B cell (primary cell): ENCODE results near the gene LEPROT. TPM values are rescaled to one million over a fixed set of nuclear protein-coding genes. Genes with fewer than 3 reads are reported as not detected.
"Not testable (repeated sequence)": the region's sequence is repeated elsewhere in the genome, so short reads cannot be mapped to it uniquely, and the experiment has no call there.

Experiments
- ATAC-seq: fragments of 200-7000 bp; cut with Tn5 transposase; one replicate; pipeline ENCODE4 v1.10.0; 2021; ENCODE audit warnings: low read depth, mild to moderate bottlenecking, moderate number of reproducible peaks, moderate library complexity
- CTCF ChIA-PET: fragments of 350-600 bp; sonication (Branson Sonifier 250); formaldehyde crosslinking; loops from one replicate; lab custom pipeline; 2021; ENCODE audit warnings: antibody characterized with exemption, inconsistent platforms; lab: Charles Lee
- POLR2A ChIA-PET: fragments of 350-600 bp; sonication (Branson Sonifier 250); formaldehyde crosslinking; loops from one replicate; lab custom pipeline; 2021; ENCODE audit warnings: antibody characterized with exemption; lab: Charles Lee
- DNase-seq: peaks from one replicate; pipeline ENCODE4 v3.0.0; 2013
- H2AFZ ChIP-seq: 2 replicates; pipeline ENCODE4 v1.6.1; 2012; ENCODE audit warnings: mild to moderate bottlenecking, low read depth, low read length; ENCODE audit not compliant: insufficient read depth, poor library complexity, severe bottlenecking
- H3K27ac ChIP-seq, 2 donors: 1 replicate in 1 of 2; 2 replicates in 1 of 2; pipeline ENCODE4 v1.5.1; 2012 to 2013; ENCODE audit warnings: low read length in 2 of 2, mild to moderate bottlenecking in 2 of 2, moderate library complexity in 1 of 2
- H3K27me3 ChIP-seq, 4 experiments: fragments of 200-600 bp in 1 of 4; sonication (generic) in 1 of 4; replicated peaks in 1 of 4; 1 replicate in 2 of 4; 2 replicates in 2 of 4; pipeline versions ENCODE4 v1.6.1 to v1.7.0; 2013 to 2016; ENCODE audit warnings: low read length in 3 of 4, mild to moderate bottlenecking in 2 of 4, mixed read lengths in 1 of 4, moderate library complexity in 1 of 4; ENCODE audit not compliant: insufficient read depth in 4 of 4, control insufficient read depth in 3 of 4; ENCODE audit errors: control extremely low read depth in 1 of 4
- H3K36me3 ChIP-seq, 2 experiments: replicated peaks in 1 of 2; 1 replicate in 1 of 2; 2 replicates in 1 of 2; pipeline versions ENCODE4 v1.6.1 to v1.7.1; 2013; ENCODE audit warnings: low read length in 1 of 2; ENCODE audit not compliant: insufficient read depth in 2 of 2, control insufficient read depth in 1 of 2; ENCODE audit errors: control extremely low read depth in 1 of 2, extremely low read depth in 1 of 2
- H3K4me1 ChIP-seq, 2 donors: fragments of 200-600 bp in 1 of 2; sonication (generic) in 1 of 2; 1 replicate in 1 of 2; 2 replicates in 1 of 2; pipeline versions ENCODE4 v1.5.1 to v1.6.1; 2013 to 2017; ENCODE audit warnings: low read length in 2 of 2; ENCODE audit not compliant: control insufficient read depth in 2 of 2, insufficient read depth in 2 of 2
- H3K4me2 ChIP-seq: replicated peaks from 2 replicates; pipeline ENCODE3; 2012; ENCODE audit warnings: mild to moderate bottlenecking, low read depth, low read length; ENCODE audit not compliant: poor library complexity, severe bottlenecking
- H3K4me3 ChIP-seq, 5 experiments: fragments of 200-600 bp in 1 of 5; sonication (generic) in 1 of 5; 1 replicate in 3 of 5; 2 replicates in 2 of 5; pipeline versions ENCODE4 v1.5.1 to v1.7.0; 2011 to 2016; ENCODE audit warnings: low read length in 4 of 5, mild to moderate bottlenecking in 4 of 5, low read depth in 2 of 5, control low read depth in 1 of 5, moderate library complexity in 1 of 5; ENCODE audit not compliant: insufficient read depth in 1 of 5; ENCODE audit errors: control extremely low read depth in 1 of 5, extremely low read depth in 1 of 5
- H3K79me2 ChIP-seq: fragments of 200-600 bp; sonication (generic); one replicate; pipeline ENCODE4 v1.6.0; 2016; ENCODE audit warnings: low read length; ENCODE audit not compliant: control insufficient read depth, insufficient read depth
- H3K9ac ChIP-seq: fragments of 200-600 bp; sonication (generic); 2 replicates; pipeline ENCODE4 v1.6.1; 2017; ENCODE audit warnings: mild to moderate bottlenecking, low read length, moderate library complexity
- H3K9me3 ChIP-seq, 3 donors: one replicate each; pipeline versions ENCODE4 v1.6.1 to v1.7.1; 2013; ENCODE audit warnings: low read length in 2 of 3; ENCODE audit not compliant: control insufficient read depth in 2 of 3, insufficient read depth in 1 of 3; ENCODE audit errors: control extremely low read depth in 1 of 3
- H4K20me1 ChIP-seq: 2 replicates; pipeline ENCODE4 v1.6.0; 2012; ENCODE audit warnings: mild to moderate bottlenecking, low read length; ENCODE audit not compliant: insufficient read depth, control insufficient read depth, poor library complexity, severe bottlenecking
- H3K27ac Mint-ChIP-seq: one replicate; pipeline ENCODE4 v1.8.0; 2021; ENCODE audit warnings: mixed read lengths
- H3K27me3 Mint-ChIP-seq: one replicate; pipeline ENCODE4 v1.8.0; 2021; ENCODE audit warnings: mixed read lengths
- H3K4me1 Mint-ChIP-seq: one replicate; pipeline ENCODE4 v1.8.0; 2021; ENCODE audit warnings: mixed read lengths
- H3K4me3 Mint-ChIP-seq: one replicate; pipeline ENCODE4 v1.8.0; 2021; ENCODE audit warnings: mixed read lengths
- H3K9me3 Mint-ChIP-seq: one replicate; pipeline ENCODE4 v1.8.0; 2022; ENCODE audit warnings: mixed read lengths; ENCODE audit not compliant: insufficient read depth
- EZH2 ChIP-seq: IDR thresholded peaks from 2 replicates; pipeline ENCODE4 v1.6.1; 2012; ENCODE audit warnings: borderline replicate concordance, low read depth, mild to moderate bottlenecking, moderate library complexity, low read length; ENCODE audit not compliant: insufficient read depth, poor library complexity, severe bottlenecking
- WGBS: methylation state at CpG from one replicate; pipeline ENCODE4 v1.1.5; 2013; ENCODE audit warnings: missing lambda C conversion rate; ENCODE audit not compliant: insufficient coverage; 5-methylcytosine and 5-hydroxymethylcytosine counted together
- intact Hi-C: fragments of 100-400 bp; cut with micrococcal nuclease; formaldehyde crosslinking; loops from one replicate; pipeline ENCODE4 v1.10.0; 2022
- polyA plus RNA-seq: library from polyadenylated mRNA; depleted of rRNA; stranded (reverse); fragments of >200 nt; gene quantifications from 2 replicates; pipeline ENCODE4 v1.2.3, GENCODE V29; 2012
- total RNA-seq, 2 donors: library from RNA; stranded (reverse); fragments of 120-200 nt in 1 of 2; gene quantifications; 1 replicate in 1 of 2; 2 replicates in 1 of 2; pipeline versions ENCODE4 v1.2.3 to v1.2.4, GENCODE V29; 2013 to 2022
- TF ChIP-seq, protein P1 (sequence below): fragments of 200-600 bp; IDR thresholded peaks from one replicate; pipeline ENCODE4 v1.8.0; 2022; ENCODE audit warnings: antibody characterized with exemption, mild to moderate bottlenecking

The LEPROT gene
- total and polyA plus RNA-seq, 2 donors (not counting 1 experiment from before 2014, with no cell fraction given): 9.7 to 26.5 TPM

DNA sequence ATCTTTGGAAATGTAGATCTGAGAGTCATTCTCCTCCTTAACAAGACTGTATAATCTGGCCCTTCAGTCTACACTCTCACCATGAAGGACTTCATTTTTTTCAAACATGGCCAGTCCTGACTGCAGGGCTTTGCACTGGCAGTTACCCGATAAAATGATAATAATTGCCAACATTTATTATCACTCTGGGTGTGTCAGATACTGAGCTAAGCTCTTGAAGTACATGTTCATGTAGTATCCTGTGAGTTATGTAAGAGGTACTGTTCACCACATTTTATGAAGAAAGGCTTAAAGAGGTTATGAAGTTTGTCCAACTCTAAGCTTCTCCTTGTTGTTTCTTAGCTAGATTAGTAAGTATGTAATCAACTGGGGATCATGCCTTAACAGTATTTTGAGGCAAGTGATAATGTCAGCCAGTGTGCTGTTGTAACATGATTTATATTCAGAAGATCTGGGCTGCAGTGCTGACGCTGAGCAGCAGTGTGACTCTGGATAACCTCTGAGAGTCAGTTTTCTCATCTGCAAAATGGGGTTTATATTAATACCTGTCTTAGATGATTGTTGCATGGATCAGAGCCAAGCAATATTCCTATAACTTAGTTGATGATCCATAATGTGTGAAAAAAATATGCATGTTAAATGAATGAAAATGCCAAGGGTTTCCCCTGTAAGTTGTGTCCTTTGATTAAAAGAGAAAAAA, 42.1 kb upstream of the LEPROT start:
- Histone ChIP-seq H2AFZ (no peak overlapping the region), H3K4me1 (no peaks in the 10 kb centered on the region), H3K36me3 (no peaks in the 10 kb centered on the region), H3K79me2 (no peaks in the 10 kb centered on the region), H3K9me3 (no peaks in the 10 kb centered on the region), H3K4me2 (no peak overlapping the region), H3K9ac (no peak overlapping the region), H3K27me3 (peaks cover 0 to 6% (median 0%) of the 10 kb centered on the region in 4 experiments), H3K27ac (no peak overlapping the region), H3K4me3 (no peak overlapping the region), H4K20me1 (no peaks in the 10 kb centered on the region)
- ChIA-PET CTCF (no interaction called here), POLR2A (no interaction called here)
- TF ChIP-seq, protein P1, sequence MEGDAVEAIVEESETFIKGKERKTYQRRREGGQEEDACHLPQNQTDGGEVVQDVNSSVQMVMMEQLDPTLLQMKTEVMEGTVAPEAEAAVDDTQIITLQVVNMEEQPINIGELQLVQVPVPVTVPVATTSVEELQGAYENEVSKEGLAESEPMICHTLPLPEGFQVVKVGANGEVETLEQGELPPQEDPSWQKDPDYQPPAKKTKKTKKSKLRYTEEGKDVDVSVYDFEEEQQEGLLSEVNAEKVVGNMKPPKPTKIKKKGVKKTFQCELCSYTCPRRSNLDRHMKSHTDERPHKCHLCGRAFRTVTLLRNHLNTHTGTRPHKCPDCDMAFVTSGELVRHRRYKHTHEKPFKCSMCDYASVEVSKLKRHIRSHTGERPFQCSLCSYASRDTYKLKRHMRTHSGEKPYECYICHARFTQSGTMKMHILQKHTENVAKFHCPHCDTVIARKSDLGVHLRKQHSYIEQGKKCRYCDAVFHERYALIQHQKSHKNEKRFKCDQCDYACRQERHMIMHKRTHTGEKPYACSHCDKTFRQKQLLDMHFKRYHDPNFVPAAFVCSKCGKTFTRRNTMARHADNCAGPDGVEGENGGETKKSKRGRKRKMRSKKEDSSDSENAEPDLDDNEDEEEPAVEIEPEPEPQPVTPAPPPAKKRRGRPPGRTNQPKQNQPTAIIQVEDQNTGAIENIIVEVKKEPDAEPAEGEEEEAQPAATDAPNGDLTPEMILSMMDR: no peak
- TF ChIP-seq EZH2: no peak
- no CpG with 5 or more reads among the region's 2 CpGs for WGBS
- no peaks in the 10 kb centered on the region for H3K4me1 Mint-ChIP-seq
- no peak overlapping the region for H3K4me3 Mint-ChIP-seq
- H3K27me3 Mint-ChIP-seq: peaks cover 27% of the 10 kb centered on the region
- intact Hi-C loops: no loop called here
- H3K27ac Mint-ChIP-seq: no peak overlapping the region
- H3K9me3 Mint-ChIP-seq: no peaks in the 10 kb centered on the region
- no peak for ATAC-seq
- DNase-seq: no peak

DNA sequence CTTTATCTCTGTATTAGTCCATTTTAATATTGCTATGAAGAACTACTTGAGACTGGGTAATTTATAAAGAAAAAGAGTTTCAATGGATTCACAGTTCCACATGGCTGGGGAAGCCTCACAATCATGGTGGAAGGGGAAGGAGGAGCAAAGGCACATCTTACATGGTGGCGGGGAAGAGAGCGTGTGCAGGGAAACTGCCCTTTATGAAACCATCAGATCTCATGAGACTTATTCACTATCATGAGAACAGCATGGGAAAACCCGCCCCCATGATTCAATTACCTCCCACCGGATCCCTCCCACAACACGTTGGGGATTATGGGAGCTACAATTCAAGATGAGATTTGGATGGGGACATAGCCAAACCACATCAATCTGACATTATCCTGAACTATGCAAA, 36.0 kb upstream of the LEPROT start:
- H3K79me2 ChIP-seq, H3K4me1 ChIP-seq, ATAC-seq, intact Hi-C loops, H3K27ac Mint-ChIP-seq, H3K4me2 ChIP-seq, H2AFZ ChIP-seq, H3K36me3 ChIP-seq, H3K9me3 Mint-ChIP-seq, H3K4me1 Mint-ChIP-seq, H4K20me1 ChIP-seq, H3K9me3 ChIP-seq, DNase-seq, H3K27ac ChIP-seq, H3K4me3 ChIP-seq, H3K4me3 Mint-ChIP-seq, POLR2A ChIA-PET, CTCF ChIA-PET, H3K27me3 ChIP-seq, H3K9ac ChIP-seq: not testable (repeated sequence)
- H3K27me3 Mint-ChIP-seq: peaks cover 17% of the 10 kb centered on the region
- 100% methylated on average over 1 of the region's 5 CpGs for WGBS
